Endothelial cell of umbilical vein (primary cell): ENCODE results near the gene DPP6.

ENCODE experiments used
- EZH2 ChIP-seq: IDR thresholded peaks from 2 replicates; pipeline ENCODE4 v1.6.1; 2012; ENCODE audit warnings: borderline replicate concordance, low read depth, mild to moderate bottlenecking, moderate library complexity, low read length, inconsistent platforms; ENCODE audit not compliant: severe bottlenecking
- POLR2A ChIP-seq: IDR thresholded peaks from 2 replicates; pipeline ENCODE4 v1.6.1; 2012; ENCODE audit warnings: low read depth, mild to moderate bottlenecking, control low read depth, low read length

DNA sequence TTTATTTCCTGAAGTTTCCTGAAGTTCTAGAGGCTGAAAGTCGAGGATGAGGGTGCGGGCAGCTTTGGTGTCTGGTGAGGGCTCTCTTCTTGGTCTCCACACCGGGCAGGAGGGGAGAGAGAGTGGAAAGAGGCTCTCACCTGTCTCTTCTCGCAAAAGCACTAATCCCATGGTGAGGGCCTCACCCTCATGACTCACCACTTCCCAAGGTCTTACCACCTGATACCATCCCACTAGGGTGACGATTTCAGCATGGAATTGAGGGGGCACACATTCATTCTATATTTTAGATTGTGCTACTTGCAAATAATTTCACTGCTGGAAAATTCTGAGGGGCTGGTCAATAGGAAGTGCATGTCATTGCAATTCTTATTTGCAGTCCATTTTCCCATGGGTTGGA is 292.9 kb downstream of the DPP6 start:
- TF ChIP-seq EZH2 (no peak), POLR2A (no peak)
